Skeletal muscle cell (primary cell): ENCODE data around the gene HNRNPA2B1.
"Not testable (repeated sequence)": the region's sequence is repeated elsewhere in the genome, so short reads cannot be mapped to it uniquely, and the experiment has no call there.

Source experiments
- DNase-seq: peaks from one replicate; pipeline ENCODE4 v3.0.0-alpha.2; 2010; ENCODE audit warnings: low read depth
- H3K4me3 ChIP-seq: 2 replicates; pipeline ENCODE4 v1.5.1; 2011; ENCODE audit warnings: low read depth, mild to moderate bottlenecking, control low read depth, low read length, moderate library complexity

Gene HNRNPA2B1

GRCh38 chr7:26171601-26172000 is 28.9 kb downstream of the HNRNPA2B1 start:
- no peak overlapping the region for H3K4me3 ChIP-seq
- DNase-seq, result no peak

- DNase-seq, result no peak
- no peak overlapping the region for H3K4me3 ChIP-seq
These were observed 29.9 kb downstream of the HNRNPA2B1 start for GRCh38 chr7:26170663-26171062.

GRCh38 chr7:26169271-26169670 is 31.3 kb downstream of the HNRNPA2B1 start:
- DNase-seq, result no peak
- no peak overlapping the region for H3K4me3 ChIP-seq

- no peak overlapping the region for H3K4me3 ChIP-seq
- no peak for DNase-seq
These were observed 32.0 kb downstream of the HNRNPA2B1 start for GRCh38 chr7:26168458-26169023.

- no peak overlapping the region for H3K4me3 ChIP-seq
- DNase-seq, result no peak
These were observed 33.1 kb downstream of the HNRNPA2B1 start for GRCh38 chr7:26167303-26167934.

- H3K4me3 ChIP-seq, result no peak overlapping the region
These were observed 33.8 kb downstream of the HNRNPA2B1 start for GRCh38 chr7:26166684-26167266.

GRCh38 chr7:26165950-26166683 is 34.4 kb downstream of the HNRNPA2B1 start:
- DNase-seq, result no peak

More at GRCh38 chr7:26166684-26167266, 33.8 kb downstream of the HNRNPA2B1 start:
- no peak for DNase-seq

GRCh38 chr7:26163804-26164203 is 36.7 kb downstream of the HNRNPA2B1 start:
- DNase-seq, H3K4me3 ChIP-seq: not testable (repeated sequence)

More at GRCh38 chr7:26165950-26166683, 34.4 kb downstream of the HNRNPA2B1 start:
- no peak overlapping the region for H3K4me3 ChIP-seq

GRCh38 chr7:26162431-26162830 is 38.1 kb downstream of the HNRNPA2B1 start:
- no peak overlapping the region for H3K4me3 ChIP-seq
- DNase-seq, result no peak

GRCh38 chr7:26160896-26161295 is 39.6 kb downstream of the HNRNPA2B1 start:
- no peak overlapping the region for H3K4me3 ChIP-seq
- no peak for DNase-seq

- DNase-seq, result no peak
- H3K4me3 ChIP-seq, result no peak overlapping the region
These were observed 41.3 kb downstream of the HNRNPA2B1 start for GRCh38 chr7:26159243-26159642.

- DNase-seq, result no peak
- no peak overlapping the region for H3K4me3 ChIP-seq
These were observed 42.9 kb downstream of the HNRNPA2B1 start for GRCh38 chr7:26157520-26158105.

GRCh38 chr7:26156451-26157420 is 43.8 kb downstream of the HNRNPA2B1 start:
- DNase-seq, result peak; percentile 80
- H3K4me3 ChIP-seq, result peak overlapping the region; percentile 8

GRCh38 chr7:26155531-26156375 is 44.8 kb downstream of the HNRNPA2B1 start:
- DNase-seq, result no peak

GRCh38 chr7:26153823-26154783 is 46.4 kb downstream of the HNRNPA2B1 start:
- DNase-seq, result no peak
- H3K4me3 ChIP-seq, result peak overlapping the region; percentile 56

More at GRCh38 chr7:26155531-26156375, 44.8 kb downstream of the HNRNPA2B1 start:
- H3K4me3 ChIP-seq, result peak overlapping the region; percentile 8

GRCh38 chr7:26153241-26153822 is 47.2 kb downstream of the HNRNPA2B1 start:
- peak overlapping the region; percentile 56 for H3K4me3 ChIP-seq
- no peak for DNase-seq
